Measurements from ENCODE around the gene TPRKB. TPM values are rescaled to one million over a fixed set of nuclear protein-coding genes. Genes with fewer than 3 reads are reported as not detected.

TPRKB gene
- total RNA-seq, 4 donors from 2014 or later, result 17.2 to 32.2 (median 25.4) TPM

DNA sequence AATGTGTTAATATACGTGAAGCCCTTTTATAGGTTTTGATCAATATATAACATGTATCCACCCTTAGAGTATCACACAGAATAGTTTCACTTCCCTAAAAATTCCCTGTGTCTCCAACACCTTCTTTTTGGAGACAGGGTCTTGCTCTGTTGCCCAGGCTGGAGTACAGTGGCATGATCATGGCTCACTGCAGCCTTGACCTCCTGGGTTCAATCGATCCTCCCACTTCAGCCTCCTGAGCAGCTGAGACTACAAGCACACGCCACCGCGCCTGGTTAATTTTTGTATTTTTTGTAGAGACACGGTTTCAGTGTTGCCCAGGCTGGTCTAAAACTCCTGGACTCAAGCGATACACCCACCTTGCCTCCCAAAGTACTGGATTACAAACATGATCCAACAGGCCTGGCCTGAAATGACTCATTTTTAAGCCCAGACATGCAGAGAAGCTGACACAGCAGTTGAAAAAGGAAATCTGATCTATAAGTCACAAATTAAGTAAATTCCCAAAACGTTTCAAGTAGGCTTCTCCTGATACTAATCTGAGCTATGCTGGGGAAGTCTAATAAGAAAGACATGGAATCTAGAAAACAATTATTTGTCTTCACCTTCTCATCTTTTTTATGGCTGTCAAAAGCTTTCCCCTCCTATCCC is 39.8 kb upstream of the TPRKB start:
- intact Hi-C loops (cut with DNase I; ENCODE audit: low total_unique reads), result no loop called here
- H3K4me3 ChIP-seq (ENCODE audit: low read depth, poor library complexity, severe bottlenecking), result no peak overlapping the region
- DNase-seq (ENCODE audit: low spot score in 2 of 2), result no peak
- no peak for TF ChIP-seq POLR2A (IDR thresholded peaks at IDR 0.05)
- TF ChIP-seq, protein P1, sequence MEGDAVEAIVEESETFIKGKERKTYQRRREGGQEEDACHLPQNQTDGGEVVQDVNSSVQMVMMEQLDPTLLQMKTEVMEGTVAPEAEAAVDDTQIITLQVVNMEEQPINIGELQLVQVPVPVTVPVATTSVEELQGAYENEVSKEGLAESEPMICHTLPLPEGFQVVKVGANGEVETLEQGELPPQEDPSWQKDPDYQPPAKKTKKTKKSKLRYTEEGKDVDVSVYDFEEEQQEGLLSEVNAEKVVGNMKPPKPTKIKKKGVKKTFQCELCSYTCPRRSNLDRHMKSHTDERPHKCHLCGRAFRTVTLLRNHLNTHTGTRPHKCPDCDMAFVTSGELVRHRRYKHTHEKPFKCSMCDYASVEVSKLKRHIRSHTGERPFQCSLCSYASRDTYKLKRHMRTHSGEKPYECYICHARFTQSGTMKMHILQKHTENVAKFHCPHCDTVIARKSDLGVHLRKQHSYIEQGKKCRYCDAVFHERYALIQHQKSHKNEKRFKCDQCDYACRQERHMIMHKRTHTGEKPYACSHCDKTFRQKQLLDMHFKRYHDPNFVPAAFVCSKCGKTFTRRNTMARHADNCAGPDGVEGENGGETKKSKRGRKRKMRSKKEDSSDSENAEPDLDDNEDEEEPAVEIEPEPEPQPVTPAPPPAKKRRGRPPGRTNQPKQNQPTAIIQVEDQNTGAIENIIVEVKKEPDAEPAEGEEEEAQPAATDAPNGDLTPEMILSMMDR (IDR thresholded peaks at IDR 0.05), result no peak
- 63 to 65% methylated on average over 8 of the region's 8 CpGs for WGBS, 2 donors

DNA sequence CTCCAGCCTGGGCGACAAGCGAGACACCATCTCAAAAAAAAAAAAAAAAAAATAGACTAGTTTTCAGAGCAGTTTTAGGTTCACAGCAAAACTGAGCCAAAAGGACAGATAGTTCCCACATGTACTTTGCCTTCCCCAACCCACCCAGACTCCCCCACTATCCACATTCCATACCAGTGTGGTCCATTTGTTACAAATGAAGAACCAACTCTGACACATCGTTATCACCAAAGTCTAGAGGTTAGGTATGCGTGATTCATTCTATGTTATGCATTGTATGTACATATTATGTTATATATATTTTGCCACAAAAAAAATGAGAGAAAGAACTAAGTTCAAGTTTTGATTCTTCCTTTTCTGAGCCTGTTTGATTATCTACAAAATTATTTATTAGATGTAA is 39.2 kb upstream of the TPRKB start:
- intact Hi-C loops (cut with DNase I; ENCODE audit: low total_unique reads), result no loop called here
- TF ChIP-seq, protein P1 (IDR thresholded peaks at IDR 0.05), result no peak
- TF ChIP-seq POLR2A (IDR thresholded peaks at IDR 0.05), result no peak

DNA sequence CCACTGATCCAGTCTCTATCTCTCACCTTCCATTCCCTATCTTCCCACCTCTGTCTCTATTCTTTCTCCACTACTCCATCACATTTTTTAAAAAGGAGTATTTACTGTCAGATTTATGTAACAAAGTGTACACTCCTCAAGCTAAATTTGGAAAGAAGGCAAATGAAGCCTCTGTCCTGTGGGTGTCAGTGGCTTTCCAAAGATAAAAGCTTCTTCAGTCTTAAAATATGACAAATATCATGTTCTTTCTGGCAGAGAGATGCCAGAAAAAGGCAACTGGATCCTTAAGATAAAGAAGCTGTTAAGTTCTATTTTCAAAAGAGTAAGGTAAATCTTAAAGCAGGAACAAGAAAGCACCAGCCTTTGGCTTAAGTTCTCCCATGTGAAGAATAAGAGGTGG is 35.7 kb upstream of the TPRKB start:
- DNase-seq (ENCODE audit: low spot score in 2 of 2), result no peak
- no peak overlapping the region for H3K4me3 ChIP-seq (ENCODE audit: low read depth, poor library complexity, severe bottlenecking)
- TF ChIP-seq POLR2A (IDR thresholded peaks at IDR 0.05), result no peak
- TF ChIP-seq, protein P1 (IDR thresholded peaks at IDR 0.05), result no peak
- intact Hi-C loops (cut with DNase I; ENCODE audit: low total_unique reads), result no loop called here

More for the DNA sequence above, 39.2 kb upstream of the TPRKB start:
- WGBS, 2 donors, result 95% methylated on average over 4 of the region's 4 CpGs
- no peak overlapping the region for H3K4me3 ChIP-seq (ENCODE audit: low read depth, poor library complexity, severe bottlenecking)
- no peak for DNase-seq (ENCODE audit: low spot score in 2 of 2)

DNA sequence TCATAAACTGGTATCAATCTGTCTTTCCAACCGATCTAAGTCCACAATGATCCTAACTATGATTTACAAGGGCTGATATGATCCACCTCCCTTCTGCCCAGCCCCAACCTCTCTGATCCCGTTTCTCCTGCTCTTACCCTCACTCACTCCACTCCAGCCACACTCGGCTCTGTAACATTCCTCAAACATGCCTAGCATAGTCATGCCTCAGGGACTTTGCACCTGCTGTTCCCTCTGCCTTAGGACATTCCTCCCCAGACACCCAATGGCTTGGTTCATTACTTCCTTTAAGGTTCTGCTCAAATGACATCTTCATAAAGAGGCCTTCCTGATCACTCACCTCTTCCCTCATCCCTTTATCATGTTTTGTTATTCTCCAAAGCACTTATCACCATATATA is 33.6 kb upstream of the TPRKB start:
- no peak for DNase-seq (ENCODE audit: low spot score in 2 of 2)
- H3K4me3 ChIP-seq (ENCODE audit: low read depth, poor library complexity, severe bottlenecking), result no peak overlapping the region
- intact Hi-C loops (cut with DNase I; ENCODE audit: low total_unique reads), result no loop called here
- WGBS, 2 donors, result 83 to 90% methylated on average over 3 of the region's 3 CpGs
- TF ChIP-seq POLR2A (IDR thresholded peaks at IDR 0.05), result no peak
- TF ChIP-seq, protein P1 (IDR thresholded peaks at IDR 0.05), result no peak

DNA sequence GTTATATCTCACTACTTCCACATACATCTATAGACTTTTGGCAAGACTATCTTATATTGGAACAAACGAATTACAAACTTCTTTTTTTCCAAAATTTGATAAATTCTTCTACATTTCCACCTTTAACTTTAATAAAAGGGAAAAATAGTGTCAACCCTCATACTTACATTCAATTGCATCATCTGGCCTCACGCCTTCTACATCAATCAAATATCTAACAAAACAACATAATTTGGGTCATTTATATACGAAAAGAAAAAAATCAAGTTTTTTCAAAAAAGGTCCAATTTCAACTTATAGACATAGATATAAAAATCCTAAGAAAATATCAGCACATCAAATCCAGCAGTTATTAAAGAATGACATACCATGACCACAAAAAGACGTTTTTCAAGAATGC is 29.8 kb upstream of the TPRKB start:
- WGBS, 2 donors, result 91% methylated on average over 4 of the region's 4 CpGs
- intact Hi-C loops (cut with DNase I; ENCODE audit: low total_unique reads), result no loop called here
- DNase-seq (ENCODE audit: low spot score in 2 of 2), result no peak
- H3K4me3 ChIP-seq (ENCODE audit: low read depth, poor library complexity, severe bottlenecking), result no peak overlapping the region
- TF ChIP-seq, protein P1 (IDR thresholded peaks at IDR 0.05), result no peak
- TF ChIP-seq POLR2A (IDR thresholded peaks at IDR 0.05), result no peak

- DNase-seq (ENCODE audit: low spot score in 2 of 2), result no peak
- intact Hi-C loops (cut with DNase I; ENCODE audit: low total_unique reads), result no loop called here
- 91 to 93% methylated on average over 1 of the region's 1 CpG for WGBS, 2 donors
- TF ChIP-seq, protein P1 (IDR thresholded peaks at IDR 0.05), result no peak
- TF ChIP-seq POLR2A (IDR thresholded peaks at IDR 0.05), result no peak
- no peak overlapping the region for H3K4me3 ChIP-seq (ENCODE audit: low read depth, poor library complexity, severe bottlenecking)
Observed at GRCh38 chr2:73766349-73766748, 29.2 kb upstream of the TPRKB start.

Data from lower leg skin (tissue), 4 donors.